Activated CD4-positive, alpha-beta T cell treated with anti-CD3 and anti-CD28 coated beads for 24 hours (primary cell): ENCODE measurements around the gene IGFBP4.
A peak's percentile ranks its signal among the peaks of the same experiment; 100 is the strongest.

Experiments
- DNase-seq, 2 donors: peaks; one replicate each; pipeline ENCODE4 v3.0.0-alpha.2; 2020; ENCODE audit warnings: low read depth in 2 of 2

IGFBP4 gene

DNA sequence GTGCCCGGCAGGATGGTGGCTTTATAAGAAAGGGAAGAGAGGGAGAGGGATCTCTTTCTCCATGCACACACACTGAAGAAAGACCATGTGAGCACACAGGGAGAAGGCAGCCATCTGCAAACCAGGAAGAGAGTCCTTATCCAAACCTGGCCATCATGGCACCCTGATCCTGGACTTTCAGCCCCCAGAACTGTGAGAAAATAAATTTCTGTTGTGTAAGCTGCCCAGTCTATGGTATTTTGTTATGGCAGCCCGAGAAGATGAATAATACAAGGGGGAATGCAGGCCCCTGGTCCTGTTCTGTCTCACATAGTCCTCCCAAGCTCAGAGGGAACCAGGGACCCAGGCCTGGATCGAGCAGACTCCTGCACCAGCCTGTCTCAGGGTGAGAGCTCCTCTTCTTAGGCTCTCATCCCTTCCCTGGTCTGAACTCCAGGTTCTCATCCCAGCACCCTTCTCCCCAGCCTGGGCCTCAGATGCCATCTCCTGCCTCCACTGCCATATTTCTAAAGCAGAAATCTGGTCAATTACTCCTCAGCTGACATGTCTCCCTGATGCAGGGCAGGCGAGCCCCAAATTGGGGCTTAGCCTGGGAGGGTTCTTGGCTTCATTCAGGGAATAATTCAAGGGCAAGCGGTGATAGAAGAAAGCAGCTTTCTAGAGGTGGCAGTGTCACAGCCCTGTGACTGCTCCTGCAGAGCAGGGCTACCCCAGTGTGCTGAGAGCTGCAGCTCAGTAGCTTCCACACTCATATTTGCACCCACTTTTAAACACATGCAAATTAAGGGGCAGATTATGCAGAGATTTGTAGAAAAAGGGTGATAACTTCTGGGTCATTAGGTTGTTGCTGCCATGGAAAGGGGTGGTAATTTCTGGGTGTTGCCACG lies 28.8 kb downstream of the IGFBP4 start:
- DNase-seq = no peak

DNA sequence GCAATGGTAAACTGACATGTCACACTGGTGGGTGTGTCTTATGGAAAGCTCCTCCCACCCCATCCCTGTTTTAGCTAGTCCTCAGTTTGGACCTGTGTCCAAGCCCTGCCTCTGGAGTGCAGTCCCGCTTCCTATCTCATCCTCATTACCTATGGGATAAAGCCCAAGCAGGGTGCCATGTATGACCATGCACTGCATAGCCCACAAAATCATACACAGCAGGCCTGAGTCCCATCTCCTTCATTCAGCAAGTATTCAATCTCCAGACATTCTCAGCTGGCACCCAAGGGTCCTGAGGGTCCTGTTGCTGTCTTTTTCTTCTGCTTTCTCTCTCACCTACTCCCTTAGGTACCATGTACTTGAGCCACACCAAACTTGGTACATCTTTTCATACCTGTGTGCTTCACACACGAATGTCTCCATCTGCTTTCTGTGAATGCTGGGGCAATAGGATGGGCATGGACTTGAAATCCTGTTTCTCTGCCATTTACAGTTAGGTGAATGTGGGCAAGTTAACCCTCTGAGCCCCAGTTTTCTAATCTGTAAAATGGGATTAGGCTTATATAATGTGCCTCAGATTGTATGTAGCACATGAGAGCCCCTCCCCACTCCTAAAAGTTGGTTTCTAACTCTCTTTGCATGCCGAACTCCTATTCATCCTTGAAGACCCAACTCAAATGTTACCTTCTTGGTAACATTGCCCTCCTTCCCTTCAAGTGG lies 29.6 kb downstream of the IGFBP4 start:
- no peak for DNase-seq

DNA sequence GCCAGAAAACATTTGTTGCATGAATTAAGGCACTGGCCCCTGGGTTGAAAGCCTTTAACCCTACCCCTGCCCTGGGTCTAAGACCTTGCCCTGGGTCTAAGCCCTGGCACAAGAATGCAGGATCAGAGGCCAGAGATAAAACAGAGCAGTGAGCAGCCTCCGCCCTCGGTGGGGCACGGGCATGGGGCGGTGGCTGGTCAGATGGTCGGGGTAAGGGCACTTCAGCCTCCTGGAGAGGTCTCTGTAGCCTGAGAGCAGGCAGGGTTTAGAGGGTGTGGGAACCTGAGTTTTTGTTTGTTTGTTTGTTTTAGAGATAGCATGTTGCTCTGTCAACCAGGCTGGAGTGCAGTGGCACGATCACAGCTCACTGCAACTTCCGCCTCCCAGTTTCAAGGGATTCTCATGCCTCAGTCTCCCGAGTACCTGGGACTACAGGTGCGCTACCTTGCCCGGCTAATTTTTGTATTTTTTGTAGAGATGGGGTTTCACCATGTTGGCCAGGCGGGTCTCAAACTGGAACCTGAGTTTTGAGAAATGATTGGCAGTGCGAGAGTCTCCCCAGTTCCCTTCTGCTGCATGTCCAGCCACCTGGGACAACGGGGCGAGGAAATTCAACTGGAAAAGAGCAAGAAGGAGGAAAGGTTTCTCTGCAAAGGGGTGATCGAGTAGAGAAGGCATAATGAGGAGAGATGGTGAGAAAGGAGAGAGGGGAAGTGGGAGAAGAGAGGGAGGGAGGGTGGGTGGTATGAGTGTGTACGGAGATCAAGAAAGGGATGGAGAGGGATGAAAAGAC lies 30.5 kb downstream of the IGFBP4 start:
- DNase-seq = no peak

DNA sequence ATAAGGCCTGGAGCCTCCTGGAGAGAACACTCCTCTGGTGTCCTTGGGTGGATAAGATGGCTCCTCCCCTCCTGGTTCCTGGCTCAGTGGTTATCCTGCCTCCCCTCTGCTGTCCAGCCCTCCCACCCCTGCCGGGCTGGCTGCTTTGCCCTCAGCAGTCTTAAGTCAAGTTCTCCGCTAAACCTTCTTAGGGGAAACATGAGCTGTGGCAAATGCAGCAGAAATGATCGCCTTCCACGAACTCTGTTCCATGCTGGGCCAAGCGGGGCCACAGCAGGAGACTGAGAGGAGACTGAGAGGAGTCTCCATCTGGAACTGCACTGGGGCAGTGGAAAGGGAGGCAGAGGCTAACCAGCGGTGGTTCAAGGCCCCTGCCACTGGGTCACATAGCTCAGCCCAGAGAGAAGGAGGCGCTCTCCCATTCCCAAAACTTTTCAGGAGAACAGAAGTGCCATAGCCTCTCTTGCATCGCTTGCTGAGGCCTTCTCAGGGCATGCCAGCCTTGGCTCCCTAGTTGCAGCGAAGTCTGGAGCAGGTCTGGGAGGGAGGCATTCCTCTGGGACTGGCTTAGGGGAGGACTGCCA lies 31.3 kb downstream of the IGFBP4 start:
- no peak for DNase-seq

DNA sequence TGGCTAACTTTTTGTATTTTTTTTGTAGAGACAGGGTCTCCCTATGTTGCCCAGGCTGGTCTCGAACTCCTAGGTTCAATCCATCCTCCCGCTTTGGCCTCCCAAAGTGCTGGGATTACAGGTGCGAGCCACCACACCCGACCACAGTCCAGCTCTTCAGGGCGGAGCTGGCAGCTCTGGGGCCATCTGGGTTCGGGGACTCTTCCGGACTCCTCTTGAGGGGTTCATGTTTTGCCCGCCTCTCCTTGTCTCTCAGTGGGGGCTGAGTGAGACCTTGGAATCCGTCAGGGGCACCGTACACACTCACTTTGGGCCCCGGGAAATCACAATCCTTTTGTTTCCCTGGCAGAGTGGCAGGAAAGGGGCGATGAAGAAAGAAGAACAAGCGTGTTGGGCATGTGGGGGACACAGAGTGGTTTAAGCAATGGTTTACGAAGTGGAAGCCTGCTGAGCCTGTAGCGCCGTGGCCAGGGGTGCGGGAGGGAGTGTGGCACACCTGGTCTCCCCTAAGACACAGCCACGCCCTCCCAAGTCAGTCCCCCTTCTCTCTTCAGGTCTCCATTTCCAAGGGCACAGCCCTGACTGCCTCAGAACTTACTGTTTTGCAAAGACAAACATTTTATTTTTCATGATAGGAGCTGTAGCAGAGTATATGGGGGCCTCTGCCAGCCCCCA lies 32.1 kb downstream of the IGFBP4 start:
- DNase-seq = no peak

DNA sequence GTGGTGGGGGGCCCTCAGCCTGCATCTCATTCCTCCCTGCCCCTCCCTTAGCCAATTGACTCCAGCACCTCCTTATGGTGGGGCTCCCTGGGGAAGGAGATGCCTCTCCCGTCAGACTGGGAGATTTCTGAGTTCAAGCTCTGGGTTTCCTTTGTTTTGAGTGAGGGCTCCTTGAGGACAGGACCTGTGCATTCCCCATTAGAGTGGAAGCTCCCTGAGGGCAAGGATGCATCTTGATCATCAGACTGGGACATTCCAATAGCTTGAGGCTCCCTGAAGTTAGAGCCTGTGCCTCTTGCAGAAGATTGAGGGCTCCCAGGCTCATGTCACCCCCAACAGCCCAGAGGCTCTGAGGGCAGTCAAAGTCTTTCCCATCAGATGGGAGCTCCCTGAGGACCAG lies 34.5 kb downstream of the IGFBP4 start:
- no peak for DNase-seq

DNA sequence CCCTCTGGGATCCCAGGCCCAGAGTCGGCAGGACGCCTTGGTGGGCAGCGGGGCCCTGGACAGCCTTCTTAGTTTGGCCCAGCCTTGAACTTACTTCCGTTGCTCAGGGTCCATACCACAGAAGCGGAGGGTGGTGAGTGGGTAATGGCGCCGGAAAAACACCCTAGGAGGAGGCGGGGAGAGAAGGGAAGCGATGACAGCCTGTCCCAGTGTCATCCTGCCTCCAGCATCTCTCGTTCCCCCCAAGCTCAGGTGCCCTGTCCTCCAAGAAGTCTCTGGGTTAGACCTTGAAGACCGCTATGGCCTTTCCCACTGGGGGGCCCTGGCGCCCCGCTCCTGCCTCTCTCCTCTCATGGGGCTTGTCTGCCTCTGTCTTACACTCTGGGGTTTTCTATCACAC lies 35.2 kb downstream of the IGFBP4 start:
- DNase-seq = no peak

DNA sequence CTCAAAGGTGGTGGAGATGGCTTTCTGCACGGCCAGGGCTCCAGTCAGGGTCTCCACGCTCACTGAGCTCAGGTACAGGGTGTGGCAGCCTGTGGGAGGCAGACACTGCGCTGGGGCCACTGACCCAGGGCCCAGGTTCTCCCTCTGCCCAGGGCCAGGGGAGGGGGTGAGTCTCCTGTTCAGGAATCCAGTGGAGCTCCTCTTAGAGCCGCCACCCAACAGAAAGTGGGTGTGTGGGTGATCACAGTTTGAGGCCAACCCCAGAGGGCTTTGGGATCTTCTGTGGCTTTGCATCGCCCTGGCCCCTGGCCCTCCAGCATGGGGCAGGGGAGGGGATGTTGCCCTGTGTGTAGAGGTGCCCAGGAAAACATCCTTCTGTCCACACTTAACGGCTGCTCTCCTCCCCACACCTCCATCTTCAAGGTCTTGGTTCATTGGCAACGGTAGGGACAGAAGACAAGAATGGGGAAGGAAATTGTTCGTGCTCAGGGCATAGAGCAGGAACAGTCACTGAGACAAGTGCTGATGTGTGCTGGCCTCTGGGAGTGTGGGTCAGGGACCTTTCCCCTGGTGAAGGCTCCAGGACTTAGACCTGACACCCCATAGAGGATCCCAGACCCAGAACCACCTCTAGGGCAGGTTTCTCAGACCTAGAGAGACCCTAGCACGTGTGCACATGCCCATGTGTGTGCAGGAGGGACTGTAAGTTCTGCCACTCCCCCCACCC lies 36.7 kb downstream of the IGFBP4 start:
- DNase-seq = no peak

DNA sequence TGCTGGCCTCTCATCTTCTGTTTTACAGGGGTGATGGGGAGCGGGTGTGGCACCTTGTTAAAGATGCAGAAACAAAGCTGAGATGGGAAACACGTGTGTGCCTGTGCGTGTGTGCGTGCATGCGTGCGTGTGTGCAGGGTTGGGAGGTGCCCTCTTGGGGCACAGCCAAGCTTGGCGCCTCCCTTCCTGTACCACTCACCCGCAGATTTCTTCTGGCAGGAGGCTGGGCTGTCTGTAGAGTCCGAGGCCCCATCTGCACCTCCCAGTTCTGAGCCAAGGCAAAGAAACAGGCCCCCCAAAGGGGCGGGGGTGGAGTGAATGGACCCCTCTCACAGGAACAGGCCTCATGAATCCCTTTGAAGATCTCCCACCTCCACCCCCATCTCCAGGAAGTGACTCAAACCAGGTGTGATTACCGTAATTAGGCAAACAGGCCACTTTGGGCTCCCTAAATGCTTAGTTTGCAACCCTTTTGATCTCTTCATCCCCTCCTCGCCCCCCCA lies 37.3 kb downstream of the IGFBP4 start:
- DNase-seq = peak; percentile 78 to 79

DNA sequence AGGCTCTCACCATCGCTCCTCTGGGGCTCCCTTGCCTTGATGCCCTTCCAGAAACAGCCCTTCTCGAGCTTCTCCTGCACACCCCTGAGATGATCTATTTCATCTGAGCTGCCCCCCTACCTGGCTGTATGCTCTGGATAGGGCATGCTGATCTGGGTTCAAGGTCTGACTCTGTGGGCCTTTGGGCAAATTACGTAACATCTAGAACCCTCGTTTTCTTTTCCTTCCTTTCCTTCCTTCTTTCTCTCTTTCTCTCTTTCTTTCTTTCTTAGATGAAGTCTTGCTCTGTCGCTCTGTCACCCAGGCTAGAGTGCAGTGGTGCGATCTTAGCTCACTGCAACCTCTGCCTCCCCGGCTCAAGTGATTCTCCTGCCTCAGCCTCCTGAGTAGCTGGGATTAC lies 37.9 kb downstream of the IGFBP4 start:
- DNase-seq = no peak

DNA sequence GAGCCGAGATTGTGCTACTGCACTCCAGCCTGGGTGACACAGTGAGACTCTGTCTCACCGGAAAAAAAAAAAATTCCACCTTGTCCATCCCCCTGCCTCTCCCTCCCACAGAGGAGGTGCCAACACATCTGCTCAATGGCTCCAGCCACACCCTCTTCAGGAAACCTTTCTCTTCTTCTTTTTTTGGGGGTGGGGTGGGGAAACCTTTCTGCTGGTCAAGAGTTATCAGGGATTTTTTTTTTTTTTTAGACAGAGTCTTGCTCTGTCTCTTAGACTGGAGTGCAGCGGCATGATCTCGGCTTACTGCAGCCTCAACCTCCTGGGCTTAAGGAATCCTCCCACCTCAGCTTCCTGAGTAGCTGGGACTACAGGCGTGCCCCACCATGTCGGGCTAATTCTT lies 39.5 kb downstream of the IGFBP4 start:
- DNase-seq = no peak

DNA sequence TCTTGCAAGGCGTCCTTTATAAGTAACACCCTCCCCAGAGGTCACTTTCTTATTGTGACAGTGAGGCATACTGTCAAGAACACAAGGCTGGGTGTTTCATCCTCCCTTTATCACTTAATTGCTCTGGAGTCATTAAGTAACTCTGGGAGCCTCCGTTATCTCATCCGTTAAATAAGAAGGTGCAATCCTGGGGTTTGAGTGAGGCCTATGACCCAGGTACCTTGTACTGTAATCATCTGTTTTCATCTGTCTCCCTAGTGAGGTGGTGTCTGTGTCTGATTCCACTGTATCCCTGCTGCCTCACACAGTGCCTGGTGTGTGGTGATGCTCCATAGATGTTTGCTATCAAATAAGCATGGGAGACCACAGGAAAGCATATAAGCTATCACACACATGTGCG lies 40.4 kb downstream of the IGFBP4 start:
- DNase-seq = no peak

DNA sequence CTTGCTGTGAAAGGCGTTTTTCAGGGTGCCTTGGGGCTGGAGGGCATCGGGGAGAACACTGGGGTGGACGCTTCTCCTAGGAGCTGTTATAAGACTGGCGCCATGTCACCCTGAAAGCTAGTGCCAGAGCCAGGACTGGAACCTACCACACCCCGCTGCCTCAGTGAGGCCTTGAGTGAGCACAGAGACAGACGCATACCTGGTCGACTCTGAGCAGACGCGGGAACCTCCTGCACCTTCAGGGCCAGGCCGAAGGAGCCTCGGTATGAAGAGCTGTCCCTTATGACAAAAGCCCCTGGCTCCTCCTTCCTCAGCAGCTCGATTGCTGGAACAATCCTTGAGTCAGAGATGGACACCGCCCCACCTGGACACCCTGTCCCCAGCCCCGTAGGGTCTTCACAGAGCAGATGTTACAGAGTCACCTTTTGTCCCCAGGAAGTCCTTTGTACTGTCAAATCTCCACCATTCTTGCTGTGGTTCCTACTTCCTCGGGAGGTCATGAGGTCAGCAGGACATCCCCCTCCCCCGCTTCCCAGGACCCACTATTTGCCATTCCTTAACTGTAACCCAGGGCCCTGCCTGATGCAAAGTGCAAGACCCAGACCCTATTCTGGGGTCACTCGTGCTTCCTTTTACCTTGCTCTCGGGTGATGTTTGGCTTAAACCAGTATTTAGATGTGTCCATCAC lies 41.2 kb downstream of the IGFBP4 start:
- DNase-seq = no peak

DNA sequence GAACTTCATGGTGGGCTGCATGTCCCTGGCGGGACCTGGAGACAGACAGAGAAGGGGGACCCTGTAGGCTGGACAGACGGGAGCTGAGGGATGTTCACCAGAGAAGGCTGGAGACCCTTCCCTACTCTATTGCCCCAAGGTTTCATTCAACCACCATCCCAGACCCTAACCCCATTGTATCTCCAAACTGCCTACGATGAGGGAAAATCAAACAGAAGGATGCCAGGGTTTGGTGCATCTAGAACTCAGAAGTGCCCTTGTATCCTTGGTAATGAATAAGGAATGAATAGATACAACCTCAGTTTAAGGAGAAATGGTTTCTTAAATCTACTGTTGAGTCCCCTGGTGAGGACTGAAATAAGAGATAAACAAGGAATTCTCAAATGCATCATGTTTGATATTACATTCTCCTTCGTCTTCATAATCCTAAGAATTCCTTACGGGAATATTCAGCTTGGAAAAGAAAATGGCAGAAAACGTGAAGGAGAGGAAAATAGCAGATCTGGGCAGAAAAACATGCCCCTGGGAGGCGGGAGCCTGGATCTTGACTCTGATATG lies 41.8 kb downstream of the IGFBP4 start:
- DNase-seq = no peak

DNA sequence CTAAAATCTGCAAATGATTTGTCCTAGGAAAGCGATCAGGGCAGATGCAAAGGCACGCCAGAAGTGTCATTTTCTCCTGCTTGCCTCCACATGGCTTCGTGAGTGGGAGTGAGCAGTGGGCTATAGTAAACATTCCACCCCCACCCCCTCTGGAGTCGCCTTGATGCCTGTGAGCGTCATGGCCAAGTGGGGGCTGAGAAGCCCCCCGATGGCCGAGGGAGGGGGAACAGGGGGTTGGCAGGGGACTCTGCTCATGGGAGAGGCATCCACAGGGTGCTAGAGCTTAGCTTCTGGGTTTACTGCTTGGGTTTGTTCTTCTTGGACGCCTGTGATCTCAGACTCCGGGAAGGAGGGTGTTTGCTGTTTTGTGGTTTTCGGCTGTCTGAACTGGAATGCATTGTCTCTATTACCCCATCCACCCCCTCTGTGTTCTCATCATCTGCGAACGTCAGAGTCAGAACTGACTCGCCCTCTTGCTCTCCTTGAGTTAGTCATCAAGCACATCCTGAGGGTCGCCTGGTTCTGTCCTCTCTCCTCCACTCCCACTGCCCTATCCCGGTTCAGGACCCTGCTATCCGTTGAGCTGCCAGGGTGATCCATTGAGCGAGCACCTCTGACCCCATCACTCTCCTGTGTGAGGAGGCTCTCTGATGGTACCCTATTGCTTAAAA lies 42.7 kb downstream of the IGFBP4 start:
- DNase-seq = no peak

DNA sequence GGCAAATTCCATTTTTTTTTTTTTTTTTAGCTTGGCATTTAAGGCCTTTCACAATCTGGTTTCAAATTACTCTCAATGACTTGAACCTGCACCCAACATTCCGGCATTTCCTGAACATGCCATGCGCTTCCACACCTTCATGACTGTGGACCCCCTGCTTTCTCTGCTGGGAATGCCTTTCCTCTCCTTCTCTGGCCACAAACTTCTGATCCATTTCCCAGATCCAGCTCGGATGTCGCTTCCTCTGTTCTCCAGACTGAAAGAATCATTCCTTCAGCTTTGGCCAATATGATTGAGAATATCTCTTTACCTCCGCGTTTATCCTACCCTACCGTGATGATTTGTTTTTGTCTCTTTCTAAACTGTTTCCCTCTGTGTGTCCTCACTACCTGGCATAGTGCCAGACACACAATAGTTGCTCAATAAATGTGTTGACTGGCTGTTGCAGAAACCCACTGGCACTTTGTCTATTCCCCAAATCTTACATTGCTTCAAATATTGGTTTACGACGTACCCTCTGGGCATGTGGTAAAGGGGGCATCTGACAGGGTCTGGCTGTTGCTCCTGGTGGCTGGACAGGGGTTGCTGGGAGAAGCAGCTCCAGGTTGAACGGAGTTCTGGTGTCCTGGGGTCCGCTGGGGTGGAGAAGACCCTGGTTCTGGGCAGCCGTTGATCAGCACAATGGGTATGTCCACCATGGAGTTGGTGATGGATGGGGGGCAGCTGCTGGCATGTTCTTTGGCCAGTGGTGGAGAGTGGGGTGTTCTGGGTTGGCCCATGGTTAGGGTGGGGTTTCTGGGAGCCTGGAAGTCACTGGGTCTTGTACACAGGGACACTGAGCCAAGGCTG lies 43.5 kb downstream of the IGFBP4 start:
- no peak for DNase-seq

DNA sequence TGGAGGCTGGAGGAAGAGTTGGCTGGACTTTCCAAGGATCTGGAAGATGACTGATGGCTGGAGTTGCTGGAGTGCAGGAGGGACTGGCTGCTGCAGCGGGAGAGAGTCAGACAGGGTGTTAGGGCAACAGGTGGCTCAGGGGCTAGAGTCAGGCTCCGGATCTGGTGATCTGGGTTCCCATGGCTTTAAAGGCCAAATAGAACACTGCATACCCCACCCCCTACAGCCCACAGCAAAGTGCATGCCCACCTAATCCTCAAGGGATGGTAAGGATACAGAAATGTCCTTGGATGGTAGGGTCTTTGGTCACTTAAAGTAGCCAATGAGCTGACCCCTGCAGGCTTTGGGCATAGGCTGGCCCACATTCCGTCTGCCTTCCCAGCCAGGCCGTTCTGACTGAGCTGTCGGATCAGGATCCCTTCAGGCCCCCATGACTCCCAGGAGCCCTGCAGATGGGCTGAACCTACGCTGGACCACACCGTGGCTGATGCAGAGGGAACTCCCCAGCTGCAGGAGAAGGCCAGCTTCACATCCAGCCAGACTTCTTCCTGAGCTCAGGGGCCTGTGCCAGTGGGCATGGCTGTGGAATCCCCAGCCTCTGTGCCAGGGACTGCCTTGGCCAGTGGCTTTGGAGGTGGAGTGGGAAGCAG lies 44.2 kb downstream of the IGFBP4 start:
- no peak for DNase-seq
